Measurements from ENCODE around the gene MIPOL1. TPM values are rescaled to one million over a fixed set of nuclear protein-coding genes. Genes with fewer than 3 reads are reported as not detected.

Gene MIPOL1
- 9.1 and 10.2 TPM in 2 replicates for total RNA-seq

GRCh38 chr14:37197421-37198272 is at the start of gene MIPOL1:
Gene MIPOL1, plus strand, starts transcription at chr14:37197937. Its CDS starts 49,952 bp downstream, at chr14:37247889.

GRCh38 chr14:37172024-37172869 is 25.5 kb upstream of the MIPOL1 start, which contains the start of gene SLC25A21:
Gene SLC25A21, minus strand, starts transcription at chr14:37172606.

DNA sequence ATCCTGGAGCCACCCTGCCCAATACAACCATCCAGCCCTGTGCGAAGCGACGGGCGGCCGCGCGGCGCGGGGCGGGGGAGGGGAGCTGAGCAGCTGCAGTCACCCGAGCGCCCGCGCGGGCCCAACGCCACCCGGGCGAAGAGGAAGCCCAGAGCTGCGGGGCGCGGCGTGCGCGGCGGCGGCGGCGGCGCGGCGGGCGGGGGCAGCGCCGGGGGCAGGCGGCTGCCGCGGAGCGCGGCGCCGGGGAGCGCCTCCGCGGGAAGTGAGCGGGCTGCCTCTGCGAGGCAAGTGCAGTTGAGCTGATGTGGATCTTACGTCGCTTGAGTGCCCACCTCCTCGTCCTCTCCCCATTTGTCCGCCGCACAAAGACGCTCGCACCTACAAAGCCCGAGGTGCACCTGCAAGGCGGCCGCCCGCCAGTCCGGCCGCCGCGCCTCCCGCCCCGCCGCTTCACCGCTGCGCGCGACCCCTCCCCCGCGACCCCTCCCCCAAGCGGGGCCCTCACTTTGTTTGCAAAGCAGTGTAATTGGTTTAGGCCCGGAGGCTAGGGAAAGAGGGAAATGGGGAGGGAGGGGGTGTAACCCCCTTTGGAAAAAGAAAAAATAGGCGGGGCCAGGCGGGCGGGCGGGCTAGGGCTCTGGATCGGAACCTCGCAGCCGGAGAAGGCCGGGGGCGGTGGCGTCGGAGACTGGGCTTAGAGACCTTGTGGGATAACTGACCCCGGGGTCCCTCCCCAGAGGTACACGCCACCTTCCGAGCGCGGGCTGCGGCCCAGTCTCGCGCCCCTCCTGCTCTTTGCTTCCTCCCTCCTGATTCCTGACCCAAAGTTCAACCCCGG is 397.5 kb downstream of the MIPOL1 start, which contains the start of the genes FOXA1 and TTC6:
Gene FOXA1 (minus strand): TSS at position 279 of the 838 bp plus-strand sequence. CDS start 277 bp downstream, at position 2.
Gene TTC6 (plus strand): TSS at position 659 of the 838 bp plus-strand sequence. CDS start 26,436 bp downstream, outside the sequence.

Other genes with a start within 250 kb of the MIPOL1 start
- gene SLC25A21, start 25.3 kb upstream of the MIPOL1 start, total RNA-seq, result 0.17 and 0.63 TPM in 2 replicates

All from bronchial smooth muscle cell (primary cell).